Right atrium auricular region (tissue), 2 donors: ENCODE data around the gene FBLN5. TPM values are rescaled to one million over a fixed set of nuclear protein-coding genes. Genes with fewer than 3 reads are reported as not detected.
A peak's percentile ranks its signal among the peaks of the same experiment; 100 is the strongest.

Experiments used
- DNase-seq: peaks from one replicate; pipeline ENCODE4 v3.0.0-alpha.2; 2019; ENCODE audit warnings: low spot score
- H3K27ac ChIP-seq, 2 donors: fragments of 200-600 bp; sonication (generic); 1 replicate in 1 of 2; 2 replicates in 1 of 2; pipeline ENCODE4 v1.5.1; 2016 to 2019
- H3K27me3 ChIP-seq, 2 donors: fragments of 200-600 bp; sonication (generic); one replicate each; pipeline versions ENCODE4 v1.5.1 to v1.6.0; 2017 to 2019
- H3K36me3 ChIP-seq: fragments of 200-600 bp; sonication (generic); one replicate; pipeline ENCODE4 v1.5.1; 2016
- H3K4me1 ChIP-seq, 2 donors: fragments of 200-600 bp; sonication (generic); one replicate each; pipeline versions ENCODE4 v1.5.1 to v1.6.0; 2017 to 2019
- H3K4me3 ChIP-seq, 2 donors: fragments of 200-600 bp; sonication (generic); 1 replicate in 1 of 2; 2 replicates in 1 of 2; pipeline ENCODE4 v1.5.1; 2017 to 2019; ENCODE audit warnings: mild to moderate bottlenecking in 1 of 2, moderate library complexity in 1 of 2
- H3K9me3 ChIP-seq, 2 donors: fragments of 200-600 bp; sonication (generic); one replicate each; pipeline ENCODE4 v1.5.1; 2019
- CTCF ChIP-seq, 2 donors: fragments of 200-600 bp; sonication (generic); IDR thresholded peaks; one replicate each; pipeline ENCODE4 v1.5.1; 2019; ENCODE audit warnings: antibody characterized with exemption in 2 of 2
- total RNA-seq, 2 donors: library from RNA; depleted of rRNA; stranded (reverse); fragments of >200 nt; gene quantifications; one replicate each; pipeline ENCODE4 v1.1.0, GENCODE V29; 2016

The FBLN5 gene
- total RNA-seq, 2 donors from 2014 or later, result 125 to 132 TPM

GRCh38 chr14:91904483-91904882, 43.0 kb downstream of the FBLN5 start:
- DNase-seq, result no peak
- TF ChIP-seq CTCF (IDR thresholded peaks at IDR 0.05), result no peak
- peak overlapping the region; percentile 16 to 72 for H3K27ac ChIP-seq
- H3K27me3 ChIP-seq, result no peaks in the 10 kb centered on the region
- peaks cover 0 to 8% of the 10 kb centered on the region in 2 donors for H3K4me1 ChIP-seq
- H3K36me3 ChIP-seq, result no peaks in the 10 kb centered on the region
- no peak overlapping the region for H3K4me3 ChIP-seq
- no peaks in the 10 kb centered on the region for H3K9me3 ChIP-seq

- TF ChIP-seq CTCF (IDR thresholded peaks at IDR 0.05), result no peak
- H3K27ac ChIP-seq, result peak overlapping the region; percentile 36 to 72
- H3K4me1 ChIP-seq, result peaks cover 0 to 12% of the 10 kb centered on the region in 2 donors
- H3K9me3 ChIP-seq, result no peaks in the 10 kb centered on the region
- no peak overlapping the region for H3K4me3 ChIP-seq
- DNase-seq, result no peak
- no peaks in the 10 kb centered on the region for H3K27me3 ChIP-seq
- no peaks in the 10 kb centered on the region for H3K36me3 ChIP-seq
These were observed 44.4 kb downstream of the FBLN5 start for GRCh38 chr14:91903070-91903469.

GRCh38 chr14:91902336-91902735, 45.2 kb downstream of the FBLN5 start:
- Histone ChIP-seq H3K36me3 (no peaks in the 10 kb centered on the region), H3K27me3 (no peaks in the 10 kb centered on the region), H3K4me1 (peaks cover 0 to 20% of the 10 kb centered on the region in 2 donors), H3K9me3 (no peaks in the 10 kb centered on the region), H3K27ac (peak overlapping the region; percentile 36 to 72), H3K4me3 (no peak overlapping the region)
- no peak for TF ChIP-seq CTCF (IDR thresholded peaks at IDR 0.05)
- no peak for DNase-seq

- no peaks in the 10 kb centered on the region for H3K27me3 ChIP-seq
- no peak for TF ChIP-seq CTCF (IDR thresholded peaks at IDR 0.05)
- peak overlapping the region; percentile 46 to 72 for H3K27ac ChIP-seq
- H3K4me1 ChIP-seq, result peaks cover 0 to 27% of the 10 kb centered on the region in 2 donors
- H3K9me3 ChIP-seq, result no peaks in the 10 kb centered on the region
- no peaks in the 10 kb centered on the region for H3K36me3 ChIP-seq
- no peak overlapping the region for H3K4me3 ChIP-seq
- DNase-seq, result no peak
These were observed 45.9 kb downstream of the FBLN5 start for GRCh38 chr14:91901449-91902226.

GRCh38 chr14:91899806-91900205, 47.7 kb downstream of the FBLN5 start:
- Histone ChIP-seq H3K4me1 (peaks cover 0 to 29% of the 10 kb centered on the region in 2 donors), H3K9me3 (no peaks in the 10 kb centered on the region), H3K4me3 (no peak overlapping the region), H3K27ac (peak overlapping the region; percentile 57 to 72), H3K36me3 (no peaks in the 10 kb centered on the region), H3K27me3 (no peaks in the 10 kb centered on the region)
- TF ChIP-seq CTCF (IDR thresholded peaks at IDR 0.05), result no peak
- DNase-seq, result no peak
